Measurements from ENCODE around the gene FNDC3B. TPM values are rescaled to one million over a fixed set of nuclear protein-coding genes. Genes with fewer than 3 reads are reported as not detected.
A peak's percentile ranks its signal among the peaks of the same experiment; 100 is the strongest.

Gene FNDC3B
- total RNA-seq, 1 donor from 2014 or later: 160 TPM

DNA sequence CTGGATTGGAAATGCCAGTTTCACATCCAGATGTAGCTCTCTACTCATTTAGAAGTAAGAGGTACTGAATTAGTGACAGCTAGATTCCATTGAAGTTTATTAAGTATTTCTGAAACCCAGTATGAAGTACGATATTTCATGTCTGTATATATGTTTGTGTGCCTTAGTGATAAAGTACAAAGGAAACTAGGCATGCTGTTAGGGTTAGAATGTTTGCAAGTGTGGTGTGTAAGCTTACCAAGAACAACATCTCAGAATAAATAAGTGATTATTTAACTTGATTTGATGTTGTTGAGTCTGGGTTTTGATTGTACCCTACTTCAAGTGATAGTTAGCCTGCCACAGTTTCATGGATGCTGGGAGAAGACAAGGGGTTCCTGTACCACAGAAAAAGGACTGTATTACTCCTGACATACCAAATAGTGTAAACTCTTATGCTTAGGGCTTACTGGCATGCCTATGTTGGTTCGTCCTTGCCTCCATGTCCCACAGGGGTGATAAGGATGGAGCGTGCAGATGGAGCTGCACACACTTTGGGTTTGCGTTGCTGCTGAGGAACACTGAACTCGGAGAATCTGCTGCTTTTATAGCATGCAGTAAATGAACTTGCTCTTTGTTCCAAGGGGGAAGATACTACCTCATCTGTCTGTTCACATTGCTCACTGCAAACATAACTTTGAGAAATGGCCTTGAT lies 43.6 kb downstream of the FNDC3B start:
- Histone ChIP-seq H3K4me1 (peaks cover 27% of the 10 kb centered on the region), H3K36me3 (peaks cover 7% of the 10 kb centered on the region), H3K9me3 (no peaks in the 10 kb centered on the region), H3K4me3 (no peak overlapping the region), H3K27ac (peak overlapping the region; percentile 39), H3K27me3 (no peaks in the 10 kb centered on the region)
- TF ChIP-seq, protein P1, sequence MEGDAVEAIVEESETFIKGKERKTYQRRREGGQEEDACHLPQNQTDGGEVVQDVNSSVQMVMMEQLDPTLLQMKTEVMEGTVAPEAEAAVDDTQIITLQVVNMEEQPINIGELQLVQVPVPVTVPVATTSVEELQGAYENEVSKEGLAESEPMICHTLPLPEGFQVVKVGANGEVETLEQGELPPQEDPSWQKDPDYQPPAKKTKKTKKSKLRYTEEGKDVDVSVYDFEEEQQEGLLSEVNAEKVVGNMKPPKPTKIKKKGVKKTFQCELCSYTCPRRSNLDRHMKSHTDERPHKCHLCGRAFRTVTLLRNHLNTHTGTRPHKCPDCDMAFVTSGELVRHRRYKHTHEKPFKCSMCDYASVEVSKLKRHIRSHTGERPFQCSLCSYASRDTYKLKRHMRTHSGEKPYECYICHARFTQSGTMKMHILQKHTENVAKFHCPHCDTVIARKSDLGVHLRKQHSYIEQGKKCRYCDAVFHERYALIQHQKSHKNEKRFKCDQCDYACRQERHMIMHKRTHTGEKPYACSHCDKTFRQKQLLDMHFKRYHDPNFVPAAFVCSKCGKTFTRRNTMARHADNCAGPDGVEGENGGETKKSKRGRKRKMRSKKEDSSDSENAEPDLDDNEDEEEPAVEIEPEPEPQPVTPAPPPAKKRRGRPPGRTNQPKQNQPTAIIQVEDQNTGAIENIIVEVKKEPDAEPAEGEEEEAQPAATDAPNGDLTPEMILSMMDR (IDR thresholded peaks at IDR 0.05): no peak
- no peak for DNase-seq
- no peak for ATAC-seq
- intact Hi-C loops (cut with DNase I): no loop called here

DNA sequence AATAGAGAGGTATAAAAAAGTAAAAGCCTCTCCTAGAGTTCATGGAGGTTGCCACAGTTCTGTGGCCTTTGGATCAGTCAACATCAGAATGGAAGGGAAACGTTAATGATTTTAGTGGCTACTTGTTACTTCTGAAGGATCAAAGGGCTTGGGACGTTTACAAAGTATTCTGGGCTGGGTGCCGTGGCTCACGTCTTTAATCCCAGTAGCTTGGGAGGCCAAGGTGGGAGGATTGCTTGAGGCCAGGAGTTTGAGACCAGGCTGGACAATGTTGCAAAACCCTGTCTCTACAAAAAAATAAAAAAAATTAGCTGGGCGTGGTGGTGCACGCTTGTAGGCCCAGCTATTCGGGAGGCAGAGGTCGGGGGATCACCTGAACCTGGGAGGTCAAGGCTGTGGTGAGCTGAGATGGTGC lies 44.6 kb downstream of the FNDC3B start:
- H3K4me3 ChIP-seq: no peak overlapping the region
- TF ChIP-seq, protein P1 (IDR thresholded peaks at IDR 0.05): no peak
- no peak for DNase-seq
- no peaks in the 10 kb centered on the region for H3K9me3 ChIP-seq
- no peak overlapping the region for H3K27ac ChIP-seq
- peaks cover 7% of the 10 kb centered on the region for H3K36me3 ChIP-seq
- no peak for ATAC-seq
- H3K4me1 ChIP-seq: peaks cover 30% of the 10 kb centered on the region
- H3K27me3 ChIP-seq: no peaks in the 10 kb centered on the region
- intact Hi-C loops (cut with DNase I): no loop called here

DNA sequence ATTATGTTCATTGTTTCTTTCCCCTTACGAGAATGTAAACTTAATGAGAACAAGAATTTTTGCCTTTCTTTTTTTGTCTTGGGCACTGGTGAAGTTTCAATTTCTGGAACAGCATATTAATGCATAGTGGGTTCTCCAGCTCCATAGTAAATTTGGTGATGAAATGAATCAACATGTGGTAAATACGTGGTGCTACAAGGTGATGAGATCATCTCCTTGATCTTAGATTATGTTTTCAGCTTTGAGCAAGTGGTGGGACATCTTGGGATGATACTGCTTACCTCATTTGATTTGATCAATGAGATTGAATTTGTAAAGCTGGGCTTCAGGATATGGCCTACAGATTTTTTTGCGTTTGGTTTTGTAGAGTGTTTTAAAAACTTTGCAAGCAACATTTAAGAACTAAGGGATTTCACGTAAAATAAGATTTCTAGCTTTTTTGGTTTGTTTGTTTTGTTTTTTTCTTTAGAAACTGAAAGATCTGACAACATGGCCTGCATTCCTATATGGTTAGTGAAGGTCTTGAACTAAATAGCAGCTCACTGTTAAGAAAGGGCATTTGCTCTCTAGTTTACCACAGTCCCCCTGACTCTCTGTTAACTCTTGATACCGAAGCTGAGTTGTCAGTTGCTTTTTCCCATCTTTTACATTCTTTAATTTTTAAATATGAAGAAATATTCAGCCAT lies 45.6 kb downstream of the FNDC3B start:
- TF ChIP-seq, protein P1 (IDR thresholded peaks at IDR 0.05): no peak
- Histone ChIP-seq H3K36me3 (peaks cover 7% of the 10 kb centered on the region), H3K9me3 (no peaks in the 10 kb centered on the region), H3K27ac (no peak overlapping the region), H3K4me3 (no peak overlapping the region), H3K27me3 (no peaks in the 10 kb centered on the region), H3K4me1 (peaks cover 30% of the 10 kb centered on the region)
- intact Hi-C loops (cut with DNase I): no loop called here
- DNase-seq: no peak
- ATAC-seq: no peak

DNA sequence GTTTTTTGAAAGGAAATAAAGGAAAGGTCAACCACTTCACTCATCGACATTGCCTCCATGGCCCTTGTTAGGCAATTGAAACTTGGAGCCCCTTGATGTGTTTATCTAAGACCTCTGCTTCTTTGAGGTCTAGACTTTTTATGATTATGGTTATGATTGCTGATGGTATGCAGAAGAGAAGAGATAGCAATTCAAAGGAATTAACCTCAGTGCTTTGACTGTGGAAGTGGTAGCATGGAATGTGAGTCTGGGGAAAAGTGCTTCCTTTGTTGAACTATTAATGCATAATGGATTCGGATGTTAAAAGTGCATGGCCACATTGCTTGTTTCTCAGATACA lies 46.1 kb downstream of the FNDC3B start:
- intact Hi-C loops (cut with DNase I): no loop called here
- Histone ChIP-seq H3K4me1 (peaks cover 30% of the 10 kb centered on the region), H3K27ac (no peak overlapping the region)

DNA sequence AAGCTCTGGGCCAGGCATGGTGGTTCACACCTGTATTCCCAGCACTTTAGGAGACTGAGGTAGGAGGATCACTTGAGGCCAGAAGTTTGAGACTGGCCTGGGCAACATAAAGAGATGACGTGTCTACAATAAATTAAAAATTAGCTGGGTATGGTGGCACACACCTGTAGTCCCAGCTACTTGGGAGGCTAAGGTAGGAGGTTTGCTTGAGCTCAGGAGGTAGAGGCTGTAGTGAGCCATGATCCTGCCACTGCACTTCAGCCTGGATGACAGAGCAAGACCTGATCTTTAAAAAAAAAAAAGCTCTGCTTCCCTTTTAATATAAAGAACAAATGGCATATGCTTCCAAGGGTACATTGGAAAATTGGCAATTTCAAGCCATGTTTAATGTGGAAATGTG lies 46.7 kb downstream of the FNDC3B start:
- DNase-seq: no peak
- no peak overlapping the region for H3K27ac ChIP-seq
- H3K4me3 ChIP-seq: no peak overlapping the region
- intact Hi-C loops (cut with DNase I): no loop called here
- no peaks in the 10 kb centered on the region for H3K27me3 ChIP-seq
- no peak for ATAC-seq
- TF ChIP-seq, protein P1 (IDR thresholded peaks at IDR 0.05): no peak
- peaks cover 32% of the 10 kb centered on the region for H3K4me1 ChIP-seq
- H3K36me3 ChIP-seq: peaks cover 7% of the 10 kb centered on the region
- H3K9me3 ChIP-seq: no peaks in the 10 kb centered on the region

More for the DNA sequence above, 46.1 kb downstream of the FNDC3B start:
- Histone ChIP-seq H3K27me3 (no peaks in the 10 kb centered on the region), H3K9me3 (no peaks in the 10 kb centered on the region), H3K4me3 (no peak overlapping the region), H3K36me3 (peaks cover 7% of the 10 kb centered on the region)
- DNase-seq (no peak), ATAC-seq (no peak)
- TF ChIP-seq, protein P1 (IDR thresholded peaks at IDR 0.05): no peak

Data from upper lobe of right lung (tissue), 1 donor.